Stimulated activated naive CD8-positive, alpha-beta T cell treated with anti-CD3 and anti-CD28 coated beads, Interleukin-15, amount 100 ng/mL, for 72 hours (primary cell): ENCODE results near the gene SEPTIN3.

ENCODE experiments used
- ATAC-seq: fragments of 150-1000 bp; cut with Tn5 transposase; 2 replicates; pipeline ENCODE4 v1.10.0; 2021; ENCODE audit warnings: mild to moderate bottlenecking, moderate library complexity
- DNase-seq, 2 donors: peaks; one replicate each; pipeline ENCODE4 v3.0.0; 2021 to 2022
- H3K27ac Mint-ChIP-seq, 2 donors: one replicate each; pipeline ENCODE4 v1.8.0; 2022; ENCODE audit warnings: mild to moderate bottlenecking in 2 of 2, mixed read lengths in 2 of 2, moderate library complexity in 2 of 2
- H3K27me3 Mint-ChIP-seq: one replicate; pipeline ENCODE4 v1.8.0; 2022; ENCODE audit warnings: mixed read lengths
- H3K4me1 Mint-ChIP-seq: one replicate; pipeline ENCODE4 v1.8.0; 2022; ENCODE audit warnings: mild to moderate bottlenecking, mixed read lengths
- H3K4me3 Mint-ChIP-seq, 2 donors: one replicate each; pipeline ENCODE4 v1.8.0; 2022; ENCODE audit warnings: mild to moderate bottlenecking in 2 of 2, mixed read lengths in 2 of 2, moderate library complexity in 1 of 2
- H3K9me3 Mint-ChIP-seq, 2 donors: one replicate each; pipeline ENCODE4 v1.8.0; 2022; ENCODE audit warnings: mixed read lengths in 2 of 2

SEPTIN3 gene

DNA sequence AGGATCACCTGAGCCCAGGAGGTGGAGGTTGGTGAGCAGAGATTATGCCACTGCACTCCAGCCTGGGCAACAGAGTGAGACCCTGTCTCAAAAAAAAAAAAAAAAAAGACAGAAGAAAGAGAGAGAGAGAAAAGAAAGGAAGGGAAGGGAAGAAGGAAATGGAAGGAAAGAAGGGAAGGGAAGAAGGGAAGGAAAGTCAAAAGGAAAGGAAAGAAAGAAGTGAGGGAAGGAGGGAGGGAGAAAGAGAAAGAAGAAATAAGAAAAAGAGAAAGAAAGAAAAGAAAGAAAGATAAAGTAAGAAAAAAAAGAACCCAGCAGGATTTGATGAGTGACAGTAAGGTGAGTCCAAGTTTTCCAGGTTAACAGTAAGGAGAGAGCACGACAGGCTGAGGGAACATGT lies 49.0 kb downstream of the SEPTIN3 start:
- DNase-seq, result no peak
- ATAC-seq, result no peak
- Mint-ChIP-seq H3K9me3 (no peaks in the 10 kb centered on the region), H3K27ac (peak overlapping the region in 1 of 2 donors; percentile 9), H3K27me3 (peaks cover 33% of the 10 kb centered on the region), H3K4me3 (no peak overlapping the region), H3K4me1 (peaks cover 13% of the 10 kb centered on the region)
